OCI-LY7 (cell line): Measurements from ENCODE around the gene EPS8L1.

Source experiments
- EZH2phosphoT487 ChIP-seq: fragments of 200-600 bp; sonication (generic); IDR thresholded peaks from 2 replicates; pipeline ENCODE4 v1.6.1; 2018; ENCODE audit warnings: low read depth, borderline replicate concordance, mild to moderate bottlenecking, mixed run types, antibody characterized with exemption, low read length, moderate library complexity, mixed read lengths
- TF ChIP-seq, protein P1 (sequence below): fragments of 200-600 bp; sonication (generic); conservative IDR thresholded peaks from 2 replicates; pipeline ENCODE4 v1.5.1; 2014; ENCODE audit warnings: mild to moderate bottlenecking, antibody characterized with exemption, low read length, moderate library complexity, mixed read lengths

GRCh38 chr19:55063492-55063843 lies 12.2 kb upstream of the EPS8L1 start:
- TF ChIP-seq, protein P1, sequence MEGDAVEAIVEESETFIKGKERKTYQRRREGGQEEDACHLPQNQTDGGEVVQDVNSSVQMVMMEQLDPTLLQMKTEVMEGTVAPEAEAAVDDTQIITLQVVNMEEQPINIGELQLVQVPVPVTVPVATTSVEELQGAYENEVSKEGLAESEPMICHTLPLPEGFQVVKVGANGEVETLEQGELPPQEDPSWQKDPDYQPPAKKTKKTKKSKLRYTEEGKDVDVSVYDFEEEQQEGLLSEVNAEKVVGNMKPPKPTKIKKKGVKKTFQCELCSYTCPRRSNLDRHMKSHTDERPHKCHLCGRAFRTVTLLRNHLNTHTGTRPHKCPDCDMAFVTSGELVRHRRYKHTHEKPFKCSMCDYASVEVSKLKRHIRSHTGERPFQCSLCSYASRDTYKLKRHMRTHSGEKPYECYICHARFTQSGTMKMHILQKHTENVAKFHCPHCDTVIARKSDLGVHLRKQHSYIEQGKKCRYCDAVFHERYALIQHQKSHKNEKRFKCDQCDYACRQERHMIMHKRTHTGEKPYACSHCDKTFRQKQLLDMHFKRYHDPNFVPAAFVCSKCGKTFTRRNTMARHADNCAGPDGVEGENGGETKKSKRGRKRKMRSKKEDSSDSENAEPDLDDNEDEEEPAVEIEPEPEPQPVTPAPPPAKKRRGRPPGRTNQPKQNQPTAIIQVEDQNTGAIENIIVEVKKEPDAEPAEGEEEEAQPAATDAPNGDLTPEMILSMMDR, result no peak
- no peak for TF ChIP-seq EZH2phosphoT487
